Measurements from ENCODE around the gene NRXN3.

- TF ChIP-seq GATA3 (IDR thresholded peaks at IDR 0.05; ENCODE audit: low read depth, low read length): no peak
- TF ChIP-seq GATA2 (IDR thresholded peaks at IDR 0.05; ENCODE audit: low read depth, low read length): no peak
Measured at GRCh38 chr14:79028281-79028680, 858.1 kb downstream of the NRXN3 start.

Data from SH-SY5Y (cell line).